Stimulated activated CD4-positive, alpha-beta T cell treated with anti-CD3 and anti-CD28 coated beads, TNF-alpha, amount 100 ng/mL, for 1 hour (primary cell): Measurements from ENCODE around the gene RUNDC3A.
A peak's percentile ranks its signal among the peaks of the same experiment; 100 is the strongest.

Experiments used
- DNase-seq, 3 donors: peaks; one replicate each; pipeline ENCODE4 v3.0.0-alpha.2; 2020; ENCODE audit warnings: low read depth in 3 of 3, low spot score in 1 of 3

The RUNDC3A gene

GRCh38 chr17:44283344-44284023 lies 24.9 kb upstream of the RUNDC3A start:
- no peak for DNase-seq

- no peak for DNase-seq
Measured at GRCh38 chr17:44284024-44284400, 24.4 kb upstream of the RUNDC3A start.

GRCh38 chr17:44287651-44288050 lies 20.8 kb upstream of the RUNDC3A start:
- DNase-seq = no peak

DNA sequence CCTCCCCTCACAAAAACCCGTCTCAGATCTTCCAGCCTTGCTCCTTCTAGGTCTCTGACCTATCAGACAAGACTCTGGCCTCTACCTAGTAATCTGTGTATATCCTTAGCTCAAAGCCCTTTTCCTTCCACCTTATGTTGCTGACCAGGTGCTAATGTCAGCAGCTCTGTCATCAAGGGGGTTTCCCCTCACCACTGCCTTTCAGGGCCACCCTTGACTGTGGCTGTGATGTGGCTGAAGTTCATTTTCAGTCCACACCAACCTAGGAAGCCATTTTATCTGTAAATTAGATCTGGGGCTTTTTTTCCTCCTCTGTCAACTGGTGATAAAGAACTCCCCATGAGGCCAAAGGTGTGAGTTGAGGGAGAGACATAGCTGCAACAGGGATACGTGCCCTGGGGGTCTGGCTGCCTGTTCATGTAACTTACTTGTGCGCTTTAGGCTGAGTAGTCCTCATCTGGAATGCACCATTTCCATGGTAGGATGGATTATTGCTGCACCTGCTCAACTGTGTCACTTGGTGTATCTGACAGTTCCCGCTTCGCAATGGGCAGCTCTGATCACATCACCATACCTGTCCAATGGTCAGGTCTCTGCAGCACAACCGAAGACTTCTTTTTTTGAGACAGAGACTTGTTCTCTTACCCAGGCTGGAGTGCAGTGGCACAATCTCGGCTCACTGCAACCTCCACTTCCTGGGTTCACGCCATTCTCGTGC lies 14.7 kb upstream of the RUNDC3A start:
- DNase-seq = no peak

- no peak for DNase-seq
Measured at GRCh38 chr17:44297975-44298374, 10.4 kb upstream of the RUNDC3A start.

DNA sequence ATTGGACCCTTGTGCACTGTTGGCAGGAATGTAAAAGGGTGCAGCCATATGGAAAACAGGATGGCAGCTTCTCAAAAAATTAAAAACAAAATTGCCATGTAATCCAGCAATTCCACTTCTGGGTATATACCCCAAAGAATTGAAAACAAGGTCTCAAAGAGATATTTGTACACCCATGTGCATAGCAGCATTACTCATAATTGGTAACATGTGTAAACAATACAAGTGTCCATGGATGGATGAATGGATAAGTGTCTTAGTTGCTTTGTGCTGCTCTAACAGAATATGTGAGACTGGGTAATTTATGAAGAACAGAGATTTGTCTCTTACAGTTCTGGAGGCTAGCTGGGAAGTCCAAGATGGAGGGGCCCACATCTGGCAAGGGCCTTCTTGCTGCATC lies 3.8 kb upstream of the RUNDC3A start:
- DNase-seq = no peak

- no peak for DNase-seq
Measured at GRCh38 chr17:44307387-44308186, 814 bp upstream of the RUNDC3A start.

DNA sequence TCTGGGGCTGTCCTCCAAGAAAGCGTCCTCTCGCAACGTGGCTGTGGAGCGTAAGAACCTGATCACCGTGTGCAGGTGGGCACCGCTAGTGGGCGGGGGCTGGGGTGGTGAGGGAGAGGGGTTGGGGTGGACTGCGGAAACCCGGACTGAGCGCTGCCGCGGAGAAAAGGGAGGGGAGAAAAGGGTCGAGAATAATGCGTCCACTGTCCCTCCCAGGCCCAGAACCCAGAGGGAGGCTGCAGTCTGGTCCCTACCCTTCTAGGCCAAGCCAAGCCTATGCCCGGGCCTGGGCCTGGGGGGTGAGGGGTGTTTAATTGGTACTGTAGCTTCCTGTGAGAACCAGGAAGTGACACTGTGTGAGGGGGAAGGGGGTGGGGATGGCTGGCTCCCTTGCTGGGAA lies 464 bp downstream of the RUNDC3A start:
- no peak for DNase-seq

DNA sequence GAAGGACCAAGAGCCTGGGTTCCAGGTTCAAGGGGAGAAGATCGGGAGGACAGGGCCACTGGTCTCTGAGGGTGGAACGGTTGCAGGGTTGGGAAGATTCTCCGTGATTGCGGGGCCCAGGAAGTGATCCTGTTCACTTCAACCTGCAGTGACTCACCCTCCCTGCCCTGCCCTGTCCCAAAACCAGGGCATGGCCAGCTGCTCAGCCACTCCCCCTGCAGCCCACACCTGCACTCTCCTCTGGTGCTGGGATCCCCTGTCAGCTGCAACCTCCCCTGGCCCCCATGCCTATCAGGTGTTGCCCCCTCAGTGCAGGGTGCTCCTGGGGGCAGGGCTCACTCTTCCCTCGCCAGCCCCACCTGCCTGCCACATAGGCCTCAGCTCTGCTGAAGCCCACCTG lies 1.1 kb downstream of the RUNDC3A start:
- no peak for DNase-seq

- DNase-seq = no peak
Measured at GRCh38 chr17:44310188-44310587, 1.8 kb downstream of the RUNDC3A start.

GRCh38 chr17:44310609-44311376 lies 2.4 kb downstream of the RUNDC3A start:
- DNase-seq = no peak

GRCh38 chr17:44311562-44312181 lies 3.3 kb downstream of the RUNDC3A start:
- DNase-seq = no peak

- no peak for DNase-seq
Measured at GRCh38 chr17:44312396-44313104, 4.1 kb downstream of the RUNDC3A start.

- no peak for DNase-seq
Measured at GRCh38 chr17:44314031-44314430, 5.6 kb downstream of the RUNDC3A start.

DNA sequence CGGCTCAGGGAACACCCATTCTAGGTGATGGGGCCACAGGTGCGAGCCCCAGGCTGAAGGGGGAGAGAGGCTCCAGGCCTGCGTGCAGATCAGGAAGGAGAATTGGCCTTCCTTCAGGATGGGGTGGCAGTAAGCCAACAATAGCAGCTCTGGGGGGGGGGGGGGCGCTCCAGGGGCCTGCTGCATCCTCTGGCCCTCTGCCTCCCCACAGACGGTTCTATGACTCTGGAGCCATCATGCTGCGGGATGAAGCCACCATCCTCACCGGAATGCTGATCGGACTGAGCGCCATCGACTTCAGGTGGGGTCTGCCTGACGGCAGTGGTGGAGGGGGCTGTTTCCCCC lies 6.1 kb downstream of the RUNDC3A start:
- no peak for DNase-seq

GRCh38 chr17:44314869-44315661 lies 6.7 kb downstream of the RUNDC3A start:
- DNase-seq = peak in 1 of 3 donors; percentile 37

DNA sequence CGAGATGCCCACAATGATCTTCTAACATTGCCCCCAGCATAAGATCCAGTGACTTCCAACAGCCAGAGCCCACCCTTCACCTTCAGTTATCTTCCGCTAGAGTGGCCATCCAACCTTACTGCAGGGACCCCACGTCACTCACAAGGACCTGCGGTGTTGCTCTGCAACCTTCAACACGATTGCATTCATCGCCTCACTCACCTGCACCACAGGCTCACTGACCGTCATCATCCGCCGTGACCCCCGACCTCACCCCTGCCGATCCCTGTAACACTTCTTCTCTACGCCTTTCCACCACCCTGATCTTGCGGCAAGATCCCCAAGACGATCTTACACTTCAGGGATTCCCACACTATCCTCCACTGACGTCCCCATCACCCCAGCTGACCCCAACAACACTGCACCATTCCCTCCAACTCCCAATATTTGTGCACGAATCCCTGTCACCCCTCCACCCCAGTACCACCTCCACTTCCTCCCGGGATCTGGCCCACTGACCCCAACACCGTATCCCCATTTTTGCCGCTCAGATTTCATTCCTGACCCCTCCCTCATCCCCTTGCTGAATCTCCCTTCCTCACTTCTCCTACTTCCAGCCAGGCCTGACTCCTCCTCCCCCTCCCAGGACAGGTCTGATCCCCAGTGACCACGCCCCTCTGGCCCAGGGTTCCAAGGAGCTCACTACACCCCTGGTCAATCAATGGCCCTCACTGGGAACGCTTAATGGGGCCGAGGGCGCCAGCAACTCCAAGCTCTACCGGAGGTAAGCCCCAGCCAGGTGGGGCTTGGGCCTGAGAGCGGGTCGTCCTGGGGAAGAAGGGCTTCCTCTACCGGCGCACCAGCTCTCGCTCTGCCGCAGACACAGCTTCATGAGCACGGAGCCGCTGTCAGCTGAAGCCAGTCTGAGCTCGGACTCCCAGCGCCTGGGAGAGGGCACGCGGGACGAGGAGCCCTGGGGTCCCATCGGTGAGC lies 7.6 kb downstream of the RUNDC3A start:
- DNase-seq = no peak

GRCh38 chr17:44317545-44317944 lies 9.1 kb downstream of the RUNDC3A start:
- no peak for DNase-seq
